ENCODE data around the gene TTBK1. TPM values are rescaled to one million over a fixed set of nuclear protein-coding genes. Genes with fewer than 3 reads are reported as not detected.

Gene TTBK1
- total and polyA plus RNA-seq, 2 of the 4 experiments (the other 2 are of a cell fraction): 0.02 TPM; not detected in 1

DNA sequence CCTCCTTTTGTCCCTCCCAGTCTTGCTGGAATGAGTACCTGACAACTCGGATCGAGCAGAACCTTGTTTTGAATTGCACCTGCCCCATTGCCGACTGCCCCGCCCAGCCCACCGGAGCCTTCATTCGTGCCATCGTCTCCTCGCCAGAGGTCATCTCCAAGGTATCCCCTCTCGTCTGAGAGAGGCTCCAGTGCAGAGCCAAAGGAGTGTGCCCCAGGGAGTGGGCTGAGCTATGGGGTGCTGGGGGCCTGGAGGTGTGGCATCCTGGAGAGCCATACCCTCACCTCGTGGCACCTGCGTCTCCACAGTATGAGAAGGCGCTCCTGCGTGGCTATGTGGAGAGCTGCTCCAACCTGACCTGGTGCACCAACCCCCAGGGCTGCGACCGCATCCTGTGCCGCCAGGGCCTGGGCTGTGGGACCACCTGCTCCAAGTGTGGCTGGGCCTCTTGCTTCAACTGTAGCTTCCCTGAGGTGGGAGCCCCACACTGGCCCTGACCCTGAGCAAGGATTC lies 22.8 kb upstream of the TTBK1 start:
- CTCF ChIA-PET: no interaction called here
- WGBS, 2 experiments (ENCODE audit: extremely low coverage in 2 of 2, insufficient read length in 1 of 2): 97% methylated on average over 10 of the region's 16 CpGs; no CpG with 5 or more reads in 1 of the 2 experiments

More for the DNA sequence above, 22.8 kb upstream of the TTBK1 start:
- TF ChIP-seq FOS (IDR thresholded peaks at IDR 0.05; ENCODE audit: low read depth, low read length): no peak
- no peak for TF ChIP-seq SMC3 (IDR thresholded peaks at IDR 0.05; ENCODE audit: low read depth, low read length)
- no peak for TF ChIP-seq NFE2L2 (IDR thresholded peaks at IDR 0.05; ENCODE audit: low read depth, low read length)
- TF ChIP-seq CEBPB (IDR thresholded peaks at IDR 0.05; ENCODE audit: low read depth, low read length): no peak
- no peak for TF ChIP-seq POLR2A (IDR thresholded peaks at IDR 0.05; ENCODE audit: low read depth, low read length)
- TF ChIP-seq ELK1 (IDR thresholded peaks at IDR 0.05; ENCODE audit: borderline replicate concordance, low read depth, low read length): no peak
- no peak for TF ChIP-seq MXI1 (IDR thresholded peaks at IDR 0.05; ENCODE audit: borderline replicate concordance, low read depth, low read length)
- TF ChIP-seq, protein P1, sequence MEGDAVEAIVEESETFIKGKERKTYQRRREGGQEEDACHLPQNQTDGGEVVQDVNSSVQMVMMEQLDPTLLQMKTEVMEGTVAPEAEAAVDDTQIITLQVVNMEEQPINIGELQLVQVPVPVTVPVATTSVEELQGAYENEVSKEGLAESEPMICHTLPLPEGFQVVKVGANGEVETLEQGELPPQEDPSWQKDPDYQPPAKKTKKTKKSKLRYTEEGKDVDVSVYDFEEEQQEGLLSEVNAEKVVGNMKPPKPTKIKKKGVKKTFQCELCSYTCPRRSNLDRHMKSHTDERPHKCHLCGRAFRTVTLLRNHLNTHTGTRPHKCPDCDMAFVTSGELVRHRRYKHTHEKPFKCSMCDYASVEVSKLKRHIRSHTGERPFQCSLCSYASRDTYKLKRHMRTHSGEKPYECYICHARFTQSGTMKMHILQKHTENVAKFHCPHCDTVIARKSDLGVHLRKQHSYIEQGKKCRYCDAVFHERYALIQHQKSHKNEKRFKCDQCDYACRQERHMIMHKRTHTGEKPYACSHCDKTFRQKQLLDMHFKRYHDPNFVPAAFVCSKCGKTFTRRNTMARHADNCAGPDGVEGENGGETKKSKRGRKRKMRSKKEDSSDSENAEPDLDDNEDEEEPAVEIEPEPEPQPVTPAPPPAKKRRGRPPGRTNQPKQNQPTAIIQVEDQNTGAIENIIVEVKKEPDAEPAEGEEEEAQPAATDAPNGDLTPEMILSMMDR (conservative IDR thresholded peaks at IDR 0.05; ENCODE audit: low read depth, low read length): no peak
- TF ChIP-seq RCOR1 (IDR thresholded peaks at IDR 0.05; ENCODE audit: insufficient replicate concordance, low read length): no peak
- no peak for TF ChIP-seq MAZ (IDR thresholded peaks at IDR 0.05; ENCODE audit: borderline replicate concordance, low read depth, low read length)
- TF ChIP-seq RFX5 (IDR thresholded peaks at IDR 0.05; ENCODE audit: low read depth, low read length): no peak
- TF ChIP-seq RAD21 (IDR thresholded peaks at IDR 0.05; ENCODE audit: low read length): no peak
- TF ChIP-seq CHD1 (IDR thresholded peaks at IDR 0.05; ENCODE audit: low read depth, low read length): no peak
- TF ChIP-seq BHLHE40 (IDR thresholded peaks at IDR 0.05; ENCODE audit: low read depth, low read length): no peak
- no peak for TF ChIP-seq MAFK (IDR thresholded peaks at IDR 0.05; ENCODE audit: low read depth, low read length)
- TF ChIP-seq, protein P2, sequence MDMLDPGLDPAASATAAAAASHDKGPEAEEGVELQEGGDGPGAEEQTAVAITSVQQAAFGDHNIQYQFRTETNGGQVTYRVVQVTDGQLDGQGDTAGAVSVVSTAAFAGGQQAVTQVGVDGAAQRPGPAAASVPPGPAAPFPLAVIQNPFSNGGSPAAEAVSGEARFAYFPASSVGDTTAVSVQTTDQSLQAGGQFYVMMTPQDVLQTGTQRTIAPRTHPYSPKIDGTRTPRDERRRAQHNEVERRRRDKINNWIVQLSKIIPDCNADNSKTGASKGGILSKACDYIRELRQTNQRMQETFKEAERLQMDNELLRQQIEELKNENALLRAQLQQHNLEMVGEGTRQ (IDR thresholded peaks at IDR 0.05; ENCODE audit: low read depth, low read length): no peak
- in situ Hi-C loops (cut with MboI; ENCODE audit: low sequenced_read_pairs) (no loop called here), intact Hi-C loops (cut with micrococcal nuclease) (no loop called here), dilution Hi-C loops (cut with HindIII; ENCODE audit: low sequenced_read_pairs, unreplicated experiment) (no loop called here)
- no peak overlapping the region for H2AK9ac ChIP-seq (replicated peaks; ENCODE audit: low read depth, low read length, poor library complexity)
- H2BK120ac ChIP-seq (ENCODE audit: low read depth, low read length): no peak overlapping the region
- no peak overlapping the region for H3K18ac ChIP-seq (ENCODE audit: low read depth, low read length)
- peaks cover 2% of the 10 kb centered on the region; the same call in 1 of the 2 replicates for H3K4me1 ChIP-seq (ENCODE audit: control insufficient read depth, insufficient read depth, low read length)
- H2BK20ac ChIP-seq (ENCODE audit: low read depth, low read length): no peak overlapping the region
- H3K9ac ChIP-seq (ENCODE audit: low read depth, low read length): no peak overlapping the region
- no peaks in the 10 kb centered on the region for H3K9me3 ChIP-seq (ENCODE audit: control insufficient read depth, insufficient read depth, low read length)
- no peak overlapping the region for H3K27ac ChIP-seq (ENCODE audit: insufficient read depth, low read length)
- H3K27me3 ChIP-seq (ENCODE audit: control insufficient read depth, insufficient read depth, low read length): no peaks in the 10 kb centered on the region
- peaks cover 50% of the 10 kb centered on the region for H3K36me3 ChIP-seq (ENCODE audit: control insufficient read depth, insufficient read depth, low read length)
- H3K23ac ChIP-seq (ENCODE audit: low read depth, low read length): no peak overlapping the region
- no peak overlapping the region for H2AFZ ChIP-seq (replicated peaks; ENCODE audit: low read length, poor library complexity)
- H4K8ac ChIP-seq (ENCODE audit: low read depth in 2 of 2, low read length in 2 of 2): no peak overlapping the region
- no TSS peak for BruUV-seq (replicated peaks)
- no peak overlapping the region for H3K4me3 ChIP-seq (ENCODE audit: insufficient read depth, low read depth, low read length)
- H2BK5ac ChIP-seq (ENCODE audit: low read depth, low read length, poor library complexity, severe bottlenecking): no peak overlapping the region
- H3K9me1 ChIP-seq (ENCODE audit: insufficient read depth, low read length): no peaks in the 10 kb centered on the region; the same call in 1 of the 2 replicates
- no peak overlapping the region for H4K91ac ChIP-seq (ENCODE audit: insufficient read depth, low read depth, low read length)
- no peaks in the 10 kb centered on the region for H4K20me1 ChIP-seq (ENCODE audit: insufficient read depth, low read length)
- H3K14ac ChIP-seq (replicated peaks; ENCODE audit: low read depth, low read length): no peak overlapping the region
- H4K5ac ChIP-seq (ENCODE audit: low read depth, low read length): no peak overlapping the region
- no peak overlapping the region for H2BK15ac ChIP-seq (ENCODE audit: low read depth, low read length)
- no peaks in the 10 kb centered on the region for H3K79me1 ChIP-seq (ENCODE audit: low read depth in 1 of 2, low read length in 2 of 2)
- no peak overlapping the region for H3K4me2 ChIP-seq (ENCODE audit: low read depth, low read length)
- no peak overlapping the region for H3K4ac ChIP-seq (ENCODE audit: low read depth, low read length)
- ATAC-seq (ENCODE audit: low read depth) (no peak), DNase-seq (no peak)
- no peak overlapping the region for H2AK5ac ChIP-seq (ENCODE audit: low read depth, low read length)
- H3K56ac ChIP-seq (ENCODE audit: extremely low read depth, insufficient read depth, low read length): no peak overlapping the region
- POLR2A ChIA-PET (ENCODE audit: unreplicated experiment): no interaction called here
